K562 (cell line): ENCODE results near the gene RNF44. TPM values are rescaled to one million over a fixed set of nuclear protein-coding genes. Genes with fewer than 3 reads are reported as not detected.
A peak's percentile ranks its signal among the peaks of the same experiment; 100 is the strongest.

Source experiments
- ARID3A ChIP-seq: IDR thresholded peaks from 2 replicates; pipeline ENCODE4 v1.6.1; 2012; ENCODE audit warnings: low read depth, low read length, improper control_type of control experiment, borderline replicate concordance
- ATF2 ChIP-seq: sonication (generic); formaldehyde crosslinking; IDR thresholded peaks from 2 replicates; pipeline ENCODE4 v1.8.1; 2022; ENCODE audit warnings: missing genetic modification reagents
- BACH1 ChIP-seq: fragments of 200-800 bp; sonication (Bioruptor generic); IDR thresholded peaks from 2 replicates; pipeline ENCODE4 v1.6.1; 2016; ENCODE audit warnings: missing genetic modification characterization, missing compliant biosample characterization
- BCL6 ChIP-seq: fragments of 250-450 bp; sonication (Bioruptor Pico); IDR thresholded peaks from 2 replicates; pipeline ENCODE4 v1.4.0; 2020
- CTCF ChIP-seq, 3 experiments: IDR thresholded peaks in 2 of 3; conservative IDR thresholded peaks in 1 of 3; 2 replicates each; pipeline ENCODE4 v1.5.1; 2011 to 2012; ENCODE audit warnings: low read length in 3 of 3, mild to moderate bottlenecking in 3 of 3, control low read depth in 2 of 3, improper control_type of control experiment in 1 of 3, inconsistent platforms in 1 of 3, low read depth in 1 of 3, mixed read lengths in 1 of 3, moderate library complexity in 1 of 3; ENCODE audit not compliant: insufficient read depth in 2 of 3
- CTCFL ChIP-seq: IDR thresholded peaks from 2 replicates; pipeline ENCODE4 v1.6.1; 2011; ENCODE audit warnings: borderline replicate concordance, low read depth, mild to moderate bottlenecking, moderate library complexity, low read length; ENCODE audit not compliant: insufficient read depth, poor library complexity, severe bottlenecking
- POLR2H ChIP-seq: IDR thresholded peaks from 2 replicates; pipeline ENCODE4 v1.6.1; 2016; ENCODE audit warnings: missing genetic modification characterization, low read depth, mild to moderate bottlenecking, control low read depth, missing compliant biosample characterization, moderate library complexity
- SIN3B ChIP-seq: fragments of 450-650 bp; IDR thresholded peaks from 2 replicates; pipeline ENCODE4 v1.6.1; 2017; ENCODE audit warnings: low read depth, mild to moderate bottlenecking, moderate library complexity
- SMAD4 ChIP-seq: fragments of 250-450 bp; sonication (Bioruptor Pico); conservative IDR thresholded peaks from 2 replicates; pipeline ENCODE4 v1.8.0; 2021; ENCODE audit warnings: inconsistent platforms, mild to moderate bottlenecking, moderate library complexity
- SMARCC2 ChIP-seq: fragments of 450-650 bp; IDR thresholded peaks from 2 replicates; pipeline ENCODE4 v1.6.1; 2017; ENCODE audit warnings: antibody characterized with exemption, moderate library complexity, mild to moderate bottlenecking, low read depth
- TFAP4 ChIP-seq: sonication (generic); formaldehyde crosslinking; IDR thresholded peaks from 2 replicates; pipeline ENCODE4 v1.8.0; 2022; ENCODE audit warnings: missing genetic modification reagents, mild to moderate bottlenecking, moderate library complexity, borderline replicate concordance
- XRCC5 ChIP-seq: fragments of 200-400 bp; formaldehyde crosslinking; IDR thresholded peaks from 2 replicates; pipeline ENCODE4 v1.6.1; 2017; ENCODE audit warnings: low read depth, mild to moderate bottlenecking, low read length
- YY1 ChIP-seq, 3 experiments: IDR thresholded peaks; 2 replicates each; pipeline ENCODE4 v1.6.1; 2011; ENCODE audit warnings: low read length in 2 of 3, mild to moderate bottlenecking in 2 of 3, moderate library complexity in 2 of 3, borderline replicate concordance in 1 of 3, control low read depth in 1 of 3, low read depth in 1 of 3; ENCODE audit not compliant: insufficient read depth in 3 of 3, insufficient replicate concordance in 2 of 3, control insufficient read depth in 1 of 3, insufficient read length in 1 of 3; ENCODE audit errors: extremely low read depth in 1 of 3
- ZFP1 ChIP-seq: fragments of 450-650 bp; formaldehyde crosslinking; IDR thresholded peaks from 2 replicates; pipeline ENCODE4 v1.4.0; 2020; ENCODE audit warnings: mild to moderate bottlenecking, mixed read lengths
- polyA plus RNA-seq, 8 experiments: library from polyadenylated mRNA; depleted of rRNA in 4 of 8; stranded (reverse) in 5 of 8; unstranded in 3 of 8; fragments of >200 nt; fragmentation: Nextera tagmentation in 2 of 8; fragmentation: Illumina TruSeq in 1 of 8; extraction: Ambion mirVana in 2 of 8; extraction: Trizol in 1 of 8; gene quantifications; 2 replicates each; pipeline versions ENCODE4 v1.2.1 to v1.2.3, GENCODE V29; 2011 to 2014; ENCODE audit warnings: inconsistent platforms in 1 of 8, missing spikeins in 1 of 8
- total RNA-seq, 7 experiments: library from RNA; depleted of rRNA in 6 of 7; stranded (reverse); fragments of >200 nt in 6 of 7; fragmentation: Illumina TruSeq in 2 of 7; extraction: Trizol in 2 of 7; gene quantifications; 2 replicates each; pipeline versions ENCODE4 v1.2.1 to v1.2.3, GENCODE V29; 2011 to 2021; ENCODE audit warnings: low replicate concordance in 1 of 7

The RNF44 gene
- total and polyA plus RNA-seq, 9 of the 15 experiments (the other 6 are each of a cell fraction or from before 2014, with no cell fraction given), result 1.6 to 82.6 (median 7.4) TPM

- TF ChIP-seq CTCF (IDR thresholded peaks at IDR 0.05 in 2 of 3, conservative IDR thresholded peaks at IDR 0.05 in 1 of 3; ENCODE audit: insufficient read depth in 2 of 3, low read depth in 1 of 3, low read length in 3 of 3) (peak; percentile 85 to 91 (median 90)), SIN3B (no peak), SMAD4 (CRISPR knock-in tag) (no peak), TFAP4 (CRISPR knock-in tag) (0 out of 2 replicates have a peak, but pooled peaks have one; percentile 35), XRCC5 (peak; percentile 18; the same call in 1 of the 2 replicates), POLR2H (tag) (no peak), BCL6 (no peak), ARID3A (no peak), ZFP1 (no peak), BACH1 (tag) (no peak), YY1 (IDR thresholded peaks at IDR 0.05; ENCODE audit: borderline replicate concordance in 1 of 3, control insufficient read depth in 1 of 3, extremely low read depth in 1 of 3, insufficient read depth in 3 of 3, insufficient read length in 1 of 3, insufficient replicate concordance in 2 of 3, low read depth in 1 of 3, low read length in 2 of 3) (no peak), ATF2 (no peak), SMARCC2 (no peak), CTCFL (peak; percentile 33)
Measured at GRCh38 chr5:176573564-176574296, 36.5 kb upstream of the RNF44 start (continued).
